Neutrophil (primary cell): ENCODE measurements around the gene TEX101.
"Not testable (repeated sequence)": the region's sequence is repeated elsewhere in the genome, so short reads cannot be mapped to it uniquely, and the experiment has no call there.

ENCODE experiments used
- H3K27ac ChIP-seq: fragments of 200-600 bp; sonication (generic); 2 replicates; pipeline ENCODE4 v1.5.1; 2016; ENCODE audit warnings: mild to moderate bottlenecking, moderate library complexity
- H3K27me3 ChIP-seq: fragments of 200-600 bp; sonication (generic); 2 replicates; pipeline ENCODE4 v1.6.0; 2016; ENCODE audit warnings: mild to moderate bottlenecking
- H3K36me3 ChIP-seq: fragments of 200-600 bp; sonication (generic); 2 replicates; pipeline ENCODE4 v1.5.1; 2017
- H3K4me1 ChIP-seq, 2 experiments: fragments of 200-600 bp in 1 of 2; sonication (generic) in 1 of 2; 1 replicate in 1 of 2; 2 replicates in 1 of 2; pipeline versions ENCODE4 v1.5.1 to v1.6.1; 2013 to 2016; ENCODE audit warnings: low read depth in 1 of 2, low read length in 1 of 2, mild to moderate bottlenecking in 1 of 2, moderate library complexity in 1 of 2; ENCODE audit not compliant: control insufficient read depth in 1 of 2, insufficient read depth in 1 of 2
- H3K4me3 ChIP-seq, 2 experiments: fragments of 200-600 bp in 1 of 2; sonication (generic) in 1 of 2; 1 replicate in 1 of 2; 2 replicates in 1 of 2; pipeline ENCODE4 v1.5.1; 2013 to 2016; ENCODE audit warnings: low read depth in 1 of 2, low read length in 1 of 2, mild to moderate bottlenecking in 1 of 2, moderate library complexity in 1 of 2
- H3K9me3 ChIP-seq: fragments of 200-600 bp; sonication (generic); 2 replicates; pipeline ENCODE4 v1.5.1; 2016
- TF ChIP-seq, protein P1 (sequence below): fragments of 200-600 bp; sonication (generic); IDR thresholded peaks from 2 replicates; pipeline ENCODE4 v1.5.1; 2016; ENCODE audit warnings: antibody characterized with exemption

Gene TEX101, protein sequence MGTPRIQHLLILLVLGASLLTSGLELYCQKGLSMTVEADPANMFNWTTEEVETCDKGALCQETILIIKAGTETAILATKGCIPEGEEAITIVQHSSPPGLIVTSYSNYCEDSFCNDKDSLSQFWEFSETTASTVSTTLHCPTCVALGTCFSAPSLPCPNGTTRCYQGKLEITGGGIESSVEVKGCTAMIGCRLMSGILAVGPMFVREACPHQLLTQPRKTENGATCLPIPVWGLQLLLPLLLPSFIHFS

DNA sequence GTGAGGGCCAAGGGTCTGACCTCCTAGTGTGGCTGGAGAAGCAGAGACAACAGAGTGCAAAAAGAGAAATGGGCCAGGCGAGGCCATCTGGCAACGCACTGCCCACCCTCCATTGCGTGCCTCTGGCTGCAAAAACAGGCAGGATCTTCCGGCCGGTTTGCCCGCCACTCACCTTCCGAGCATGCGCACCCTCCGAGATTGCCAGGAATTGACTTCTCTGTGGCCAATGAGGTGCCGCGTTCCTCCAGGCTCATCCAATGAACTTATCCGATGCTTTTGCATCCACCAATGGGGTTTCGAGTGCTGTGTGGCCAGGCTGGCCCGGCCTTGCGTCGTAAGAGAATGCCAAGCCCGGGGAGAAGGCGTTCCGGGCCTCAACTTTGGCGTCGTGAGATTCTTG lies at the start of gene TEX101:
TEX101 (plus strand) TSS at position 337 of the 400 bp plus-strand sequence. CDS start 1,030 bp downstream, outside the sequence.
- Histone ChIP-seq H3K36me3 (no peaks in the 10 kb centered on the region), H3K27ac (no peak within 1 kb of the TSS), H3K4me1 (peaks cover 26% of the 10 kb centered on the region in 2 experiments), H3K27me3 (no peaks in the 10 kb centered on the region), H3K4me3 (no peak within 1 kb of the TSS), H3K9me3 (no peaks in the 10 kb centered on the region)
- TF ChIP-seq, protein P1, sequence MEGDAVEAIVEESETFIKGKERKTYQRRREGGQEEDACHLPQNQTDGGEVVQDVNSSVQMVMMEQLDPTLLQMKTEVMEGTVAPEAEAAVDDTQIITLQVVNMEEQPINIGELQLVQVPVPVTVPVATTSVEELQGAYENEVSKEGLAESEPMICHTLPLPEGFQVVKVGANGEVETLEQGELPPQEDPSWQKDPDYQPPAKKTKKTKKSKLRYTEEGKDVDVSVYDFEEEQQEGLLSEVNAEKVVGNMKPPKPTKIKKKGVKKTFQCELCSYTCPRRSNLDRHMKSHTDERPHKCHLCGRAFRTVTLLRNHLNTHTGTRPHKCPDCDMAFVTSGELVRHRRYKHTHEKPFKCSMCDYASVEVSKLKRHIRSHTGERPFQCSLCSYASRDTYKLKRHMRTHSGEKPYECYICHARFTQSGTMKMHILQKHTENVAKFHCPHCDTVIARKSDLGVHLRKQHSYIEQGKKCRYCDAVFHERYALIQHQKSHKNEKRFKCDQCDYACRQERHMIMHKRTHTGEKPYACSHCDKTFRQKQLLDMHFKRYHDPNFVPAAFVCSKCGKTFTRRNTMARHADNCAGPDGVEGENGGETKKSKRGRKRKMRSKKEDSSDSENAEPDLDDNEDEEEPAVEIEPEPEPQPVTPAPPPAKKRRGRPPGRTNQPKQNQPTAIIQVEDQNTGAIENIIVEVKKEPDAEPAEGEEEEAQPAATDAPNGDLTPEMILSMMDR, result no peak

DNA sequence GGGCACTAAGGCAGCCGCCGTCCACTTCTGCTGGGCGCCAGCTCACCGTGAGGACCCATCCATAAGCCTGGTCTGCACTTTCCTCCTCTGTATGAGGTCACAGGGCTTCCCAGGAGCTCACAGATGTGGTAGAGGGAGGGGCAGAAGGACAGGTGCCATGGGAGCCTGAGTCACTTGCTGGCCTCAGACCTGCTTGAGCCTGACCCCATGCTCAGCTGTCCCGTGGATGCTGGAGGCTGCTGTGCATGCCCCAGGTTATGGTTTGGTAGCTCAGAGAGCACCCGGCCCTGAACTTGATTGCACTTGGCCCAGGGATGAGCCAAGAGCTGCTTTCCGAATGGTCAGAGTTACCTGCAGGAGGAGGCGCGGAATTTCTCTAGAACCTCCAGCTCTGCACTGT lies 49.0 kb upstream of the TEX101 start:
- H3K4me3 ChIP-seq, H3K27me3 ChIP-seq, H3K9me3 ChIP-seq, H3K27ac ChIP-seq: not testable (repeated sequence)
- H3K4me1 ChIP-seq, result peaks cover 8 to 13% of the 10 kb centered on the region in 2 experiments
- H3K36me3 ChIP-seq, result peaks cover 15% of the 10 kb centered on the region

DNA sequence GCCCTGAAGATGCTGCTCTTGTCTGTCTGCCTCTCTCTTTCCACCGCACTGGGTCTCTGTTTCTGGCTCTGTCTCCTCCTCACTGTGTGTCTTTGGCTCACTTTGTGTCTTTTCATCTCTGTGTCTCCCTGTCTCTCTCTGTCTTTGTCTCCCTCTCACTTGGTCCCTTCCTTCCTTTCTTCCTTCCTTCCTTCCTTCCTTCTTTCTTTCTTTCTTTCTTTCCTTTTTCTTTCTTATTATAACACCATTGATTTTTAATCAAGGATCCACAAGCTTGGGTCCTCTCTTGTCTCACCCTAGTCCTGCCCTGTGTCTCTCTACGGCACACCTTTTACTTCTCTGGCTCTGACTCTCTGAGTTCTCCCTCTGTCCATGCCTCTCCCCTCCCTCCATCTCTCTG lies 46.9 kb upstream of the TEX101 start:
- peaks cover 2% of the 10 kb centered on the region for H3K36me3 ChIP-seq
- peaks cover 11% of the 10 kb centered on the region for H3K27me3 ChIP-seq
- peaks cover 8 to 17% of the 10 kb centered on the region in 2 experiments for H3K4me1 ChIP-seq
- TF ChIP-seq, protein P1, result no peak
- no peaks in the 10 kb centered on the region for H3K9me3 ChIP-seq
- no peak overlapping the region for H3K27ac ChIP-seq
- H3K4me3 ChIP-seq, result no peak overlapping the region

DNA sequence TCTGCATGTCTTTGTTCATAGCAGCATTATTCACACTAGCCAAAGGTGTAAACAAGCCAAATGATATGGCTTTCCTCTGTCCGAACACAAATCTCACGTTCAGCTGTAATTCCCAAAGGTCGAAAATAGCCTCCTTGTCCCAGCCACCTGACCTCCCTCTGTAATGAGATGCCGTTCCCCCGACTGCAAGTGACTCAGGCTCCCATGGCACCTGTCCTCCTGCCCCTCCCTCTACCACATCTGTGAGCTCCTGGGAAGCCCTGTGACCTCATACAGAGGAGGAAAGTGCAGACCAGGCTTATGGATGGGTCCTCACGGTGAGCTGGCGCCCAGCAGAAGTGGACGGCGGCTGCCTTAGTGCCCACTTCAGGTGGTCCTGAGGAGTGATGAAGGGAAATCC lies 45.8 kb upstream of the TEX101 start:
- H3K36me3 ChIP-seq, H3K9me3 ChIP-seq, H3K4me3 ChIP-seq, H3K27ac ChIP-seq: not testable (repeated sequence)
- Histone ChIP-seq H3K4me1 (peaks cover 8 to 17% of the 10 kb centered on the region in 2 experiments), H3K27me3 (peaks cover 11% of the 10 kb centered on the region)

DNA sequence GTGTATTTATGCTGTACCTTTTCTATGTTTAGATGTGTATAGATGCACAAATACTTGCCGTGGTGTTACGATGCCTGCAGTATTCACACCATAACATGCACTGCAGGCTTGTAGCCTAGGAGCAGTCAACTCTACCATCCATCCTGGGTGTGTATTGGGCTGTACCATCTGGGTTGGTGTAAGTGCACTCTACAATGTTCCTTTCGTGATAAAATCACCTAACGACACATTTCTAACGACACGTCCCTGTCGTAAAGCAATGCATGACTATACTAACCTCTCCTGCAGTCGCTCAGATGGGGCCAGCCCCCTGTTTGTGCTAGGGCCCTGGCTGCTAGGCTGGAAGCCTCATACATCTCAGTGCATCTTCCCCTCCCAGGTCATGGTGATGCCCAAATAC lies 42.8 kb upstream of the TEX101 start:
- peaks cover 11% of the 10 kb centered on the region for H3K27me3 ChIP-seq
- no peaks in the 10 kb centered on the region for H3K36me3 ChIP-seq
- H3K9me3 ChIP-seq, result no peaks in the 10 kb centered on the region
- TF ChIP-seq, protein P1, result no peak
- no peak overlapping the region for H3K4me3 ChIP-seq
- peaks cover 8 to 17% of the 10 kb centered on the region in 2 experiments for H3K4me1 ChIP-seq
- no peak overlapping the region for H3K27ac ChIP-seq

DNA sequence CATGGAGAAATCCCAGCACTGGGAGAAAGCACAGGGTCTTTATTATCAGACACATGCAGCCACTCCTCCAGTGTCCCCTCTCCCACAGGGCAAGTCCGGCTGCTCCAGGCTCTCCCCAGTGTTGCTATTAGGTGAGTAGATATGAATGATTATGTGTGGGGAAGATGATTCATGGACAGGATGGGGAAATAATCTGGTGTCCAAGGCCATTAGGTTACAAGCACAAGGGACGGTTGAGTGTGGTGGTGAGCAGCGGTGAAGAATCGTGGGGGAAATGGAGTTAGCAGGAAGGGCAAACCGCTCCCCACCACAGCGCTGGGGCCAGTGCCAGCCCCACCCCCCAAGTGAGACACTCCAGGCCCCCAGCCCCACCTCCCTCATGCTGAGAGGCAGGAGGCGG lies 42.2 kb upstream of the TEX101 start:
- Histone ChIP-seq H3K27ac (no peak overlapping the region), H3K36me3 (no peaks in the 10 kb centered on the region), H3K9me3 (no peaks in the 10 kb centered on the region), H3K4me3 (no peak overlapping the region), H3K27me3 (peaks cover 11% of the 10 kb centered on the region), H3K4me1 (peaks cover 8 to 17% of the 10 kb centered on the region in 2 experiments)
- TF ChIP-seq, protein P1, result no peak

DNA sequence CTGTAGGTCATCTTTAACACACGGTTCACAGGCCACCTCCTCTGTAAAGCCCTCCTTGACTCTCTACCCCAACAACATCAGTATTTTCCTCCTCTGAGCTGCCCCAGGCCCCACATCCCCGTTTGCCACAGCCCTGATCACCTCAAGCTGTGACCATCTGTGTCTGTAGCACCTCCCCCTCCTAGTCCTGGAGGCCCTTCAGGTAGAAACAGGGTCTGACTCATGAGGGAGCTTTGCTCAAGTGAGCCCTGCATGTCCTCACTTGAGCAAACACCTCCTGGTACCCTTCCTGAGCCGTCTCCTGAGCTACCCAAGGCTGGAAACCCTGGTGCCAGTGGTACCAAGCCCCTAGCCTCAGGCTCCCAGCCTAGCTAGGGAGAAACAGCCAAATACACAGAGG lies 37.1 kb upstream of the TEX101 start:
- not testable (repeated sequence) for H3K4me1 ChIP-seq, H3K27ac ChIP-seq, H3K4me3 ChIP-seq, H3K36me3 ChIP-seq, H3K27me3 ChIP-seq, H3K9me3 ChIP-seq
